Uterine smooth muscle cell (primary cell): ENCODE data around the gene ABCB7. TPM values are rescaled to one million over a fixed set of nuclear protein-coding genes. Genes with fewer than 3 reads are reported as not detected.

Experiments used
- total RNA-seq: library from RNA; depleted of rRNA; stranded (reverse); fragments of >200 nt; gene quantifications from 2 replicates; pipeline ENCODE4 v1.2.3, GENCODE V29; 2014

ABCB7 gene
- total RNA-seq: 21.7 and 27.2 TPM in 2 replicates

DNA sequence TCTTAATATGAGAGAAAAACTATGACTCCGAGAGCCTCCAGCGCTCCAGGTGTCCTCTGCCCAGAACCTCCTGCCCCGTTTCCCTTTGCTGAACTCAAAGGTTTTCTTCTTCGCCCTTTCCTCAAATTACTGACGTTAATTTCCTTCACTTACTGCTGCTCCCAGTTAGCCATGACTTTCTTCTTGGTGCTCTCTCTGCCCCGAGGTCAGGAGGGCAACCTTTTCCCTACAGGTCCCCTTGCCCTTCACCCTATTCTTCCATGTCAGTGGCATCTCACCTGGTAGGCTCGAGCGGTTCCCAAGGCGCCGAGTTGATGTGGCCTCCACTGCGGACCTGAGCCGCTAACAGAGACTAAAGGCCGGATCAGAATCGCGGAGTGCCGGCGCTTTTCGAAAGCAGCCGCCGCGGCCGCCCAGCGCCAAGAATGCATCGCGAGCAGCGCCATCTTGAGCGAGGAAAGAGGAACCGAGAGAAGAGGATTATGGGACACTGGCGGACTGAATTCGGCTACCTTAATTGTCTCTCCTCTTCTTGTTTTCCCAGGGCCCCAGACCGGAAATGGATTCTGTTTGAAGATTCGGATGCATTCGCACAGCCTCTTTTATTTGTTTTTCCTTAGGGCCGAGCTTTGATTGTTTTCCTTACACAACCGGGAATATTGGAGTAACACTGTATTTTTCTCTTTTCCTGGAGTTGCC lies at the start of gene ABCB7:
Gene ABCB7 (minus strand): TSS at position 457 of the 699 bp plus-strand sequence. CDS start 11 bp downstream, at position 446.

Other genes with a start within 250 kb of the ABCB7 start
- gene NEXMIF, start 230.8 kb downstream of the ABCB7 start, total RNA-seq: under 0.01 TPM in 2 replicates
- 16.1 and 21.4 TPM in 2 replicates for gene UPRT, start 117.8 kb upstream of the ABCB7 start, total RNA-seq